Central memory CD8-positive, alpha-beta T cell (primary cell): ENCODE measurements around the gene NLRP14.

ENCODE experiments used
- ATAC-seq: fragments of 150-1000 bp; cut with Tn5 transposase; replicated peaks from 2 replicates; pipeline ENCODE4 v1.10.0; 2022; ENCODE audit warnings: mild to moderate bottlenecking, moderate FRiP score, moderate number of reproducible peaks; ENCODE audit not compliant: poor library complexity, severe bottlenecking; ENCODE audit errors: extremely low read depth
- DNase-seq, 2 donors: peaks; one replicate each; pipeline ENCODE4 v3.0.0; 2021; ENCODE audit warnings: low spot score in 2 of 2
- H3K27ac Mint-ChIP-seq: one replicate; pipeline ENCODE4 v1.8.0; 2022; ENCODE audit warnings: low read depth, mild to moderate bottlenecking, moderate library complexity, mixed read lengths
- H3K27me3 Mint-ChIP-seq: one replicate; pipeline ENCODE4 v1.8.0; 2022; ENCODE audit warnings: mixed read lengths
- H3K36me3 Mint-ChIP-seq: one replicate; pipeline ENCODE4 v1.8.0; 2022; ENCODE audit warnings: mild to moderate bottlenecking, moderate library complexity, mixed read lengths; ENCODE audit not compliant: insufficient read depth
- H3K4me1 Mint-ChIP-seq: one replicate; pipeline ENCODE4 v1.8.0; 2022; ENCODE audit warnings: mixed read lengths
- H3K4me3 Mint-ChIP-seq: one replicate; pipeline ENCODE4 v1.8.0; 2022; ENCODE audit warnings: mild to moderate bottlenecking, moderate library complexity, mixed read lengths
- H3K9me3 Mint-ChIP-seq: one replicate; pipeline ENCODE4 v1.8.0; 2022; ENCODE audit warnings: mixed read lengths

NLRP14 gene

DNA sequence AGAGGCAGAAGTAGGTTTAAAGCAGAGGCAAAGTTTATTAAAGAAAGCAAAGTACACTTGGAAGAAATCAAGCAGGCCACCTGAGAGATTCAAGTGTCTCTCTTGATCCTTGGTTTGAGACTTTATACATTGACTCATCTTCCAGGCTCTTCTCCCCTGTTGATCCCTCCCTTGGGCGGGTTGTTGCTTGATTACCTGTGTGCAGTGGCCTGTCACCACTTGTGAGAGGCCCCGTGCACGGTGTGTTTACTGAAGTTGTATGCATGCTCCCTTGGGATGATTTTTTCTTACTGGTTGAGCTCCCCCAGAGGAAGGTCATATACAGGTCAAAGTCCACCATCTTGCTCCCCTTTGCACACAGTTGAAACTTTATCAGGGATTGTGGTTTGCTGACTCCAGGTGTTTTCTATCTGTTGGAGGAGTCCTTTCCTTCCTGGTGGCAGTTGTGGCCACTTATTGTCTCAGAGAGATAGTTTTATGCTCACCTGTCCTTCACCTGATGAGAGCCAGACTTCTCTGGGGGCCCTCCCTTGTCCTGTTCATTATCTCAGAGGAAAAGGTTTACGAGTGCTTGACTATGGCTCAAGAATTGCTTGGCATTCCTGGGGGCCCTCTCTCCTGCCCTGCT, 52.2 kb downstream of the NLRP14 start:
- Mint-ChIP-seq H3K4me1 (no peaks in the 10 kb centered on the region), H3K4me3 (no peak overlapping the region), H3K27ac (no peak overlapping the region), H3K9me3 (no peaks in the 10 kb centered on the region), H3K27me3 (peaks cover 19% of the 10 kb centered on the region), H3K36me3 (no peaks in the 10 kb centered on the region)
- ATAC-seq (no peak), DNase-seq (no peak)

DNA sequence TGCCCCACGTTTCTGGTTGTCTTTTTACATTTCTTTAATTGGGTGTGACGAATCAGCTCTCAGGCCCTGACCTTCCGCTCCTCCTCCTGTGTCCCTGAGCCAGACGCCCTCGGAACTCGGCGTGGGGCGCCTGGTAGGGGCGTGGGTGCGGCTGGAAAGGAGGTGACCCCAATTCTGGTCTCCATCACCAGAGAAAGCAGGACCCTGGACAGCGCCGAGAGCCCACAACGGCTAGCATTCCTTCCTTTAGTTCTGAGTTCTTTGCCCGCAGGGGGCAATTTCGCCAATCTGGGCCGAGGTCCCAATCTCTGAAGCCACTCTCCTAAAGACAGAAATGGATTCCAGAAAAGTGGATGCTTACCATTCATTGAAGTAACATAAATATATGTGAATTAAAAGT, 56.8 kb downstream of the NLRP14 start:
- Mint-ChIP-seq H3K27ac (no peak overlapping the region), H3K27me3 (peaks cover 23% of the 10 kb centered on the region), H3K36me3 (no peaks in the 10 kb centered on the region), H3K9me3 (peaks cover 15% of the 10 kb centered on the region), H3K4me1 (no peaks in the 10 kb centered on the region), H3K4me3 (no peak overlapping the region)
- DNase-seq (no peak), ATAC-seq (no peak)

DNA sequence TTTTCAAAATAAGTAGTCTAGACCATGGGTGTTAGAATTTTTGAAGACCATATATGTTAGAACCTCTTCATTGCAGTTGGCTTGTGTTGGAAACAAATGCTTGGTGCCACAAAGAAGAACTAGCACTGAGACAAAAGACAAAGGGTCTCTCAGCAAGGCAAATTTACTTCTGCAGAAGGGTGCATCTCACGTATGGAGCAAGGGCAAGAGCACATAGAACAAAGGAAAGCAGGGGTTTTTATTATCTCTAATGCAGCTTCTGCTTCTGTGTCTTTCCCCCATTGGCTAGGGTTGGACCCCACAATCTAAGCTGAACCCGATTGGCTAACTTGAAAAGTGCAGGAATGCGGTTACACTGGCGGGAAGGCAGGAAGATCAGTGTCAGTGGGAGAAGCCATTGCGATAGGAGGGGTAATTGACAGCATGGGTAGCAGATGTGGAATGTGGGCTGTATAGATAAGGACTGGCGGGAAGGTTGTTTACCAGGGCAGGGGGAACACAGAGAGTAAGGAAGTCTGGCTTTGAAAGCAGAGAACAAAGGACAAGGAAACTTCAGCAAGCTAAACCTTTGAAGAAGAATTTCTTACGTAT, 59.4 kb downstream of the NLRP14 start:
- Mint-ChIP-seq H3K27ac (no peak overlapping the region), H3K27me3 (peaks cover 39% of the 10 kb centered on the region), H3K4me1 (no peaks in the 10 kb centered on the region), H3K9me3 (peaks cover 15% of the 10 kb centered on the region), H3K4me3 (no peak overlapping the region), H3K36me3 (no peaks in the 10 kb centered on the region)
- ATAC-seq (no peak), DNase-seq (no peak)

DNA sequence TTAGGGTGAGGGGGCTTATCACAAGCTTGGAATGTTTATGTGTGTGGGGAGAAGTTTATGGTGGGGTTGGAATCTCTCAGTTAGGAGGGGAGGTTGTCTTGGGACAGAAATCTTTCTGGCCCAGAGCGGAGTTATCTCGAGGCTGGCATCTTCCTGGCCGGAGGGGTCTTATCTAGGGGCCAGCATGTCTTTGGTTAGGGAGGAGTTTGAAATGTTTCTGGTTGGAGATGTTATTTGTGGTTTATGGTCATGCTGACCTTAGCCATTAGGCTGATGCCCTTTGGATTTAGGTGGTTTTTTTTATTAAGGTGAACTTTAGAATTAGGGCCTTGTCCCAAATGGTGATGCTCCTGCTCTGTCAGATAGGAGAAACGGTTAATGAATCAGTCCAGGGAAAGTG, 60.6 kb downstream of the NLRP14 start:
- Mint-ChIP-seq H3K27me3 (peaks cover 39% of the 10 kb centered on the region), H3K4me1 (no peaks in the 10 kb centered on the region), H3K36me3 (no peaks in the 10 kb centered on the region), H3K4me3 (no peak overlapping the region), H3K27ac (no peak overlapping the region), H3K9me3 (peaks cover 15% of the 10 kb centered on the region)
- ATAC-seq = no peak
- DNase-seq = no peak

DNA sequence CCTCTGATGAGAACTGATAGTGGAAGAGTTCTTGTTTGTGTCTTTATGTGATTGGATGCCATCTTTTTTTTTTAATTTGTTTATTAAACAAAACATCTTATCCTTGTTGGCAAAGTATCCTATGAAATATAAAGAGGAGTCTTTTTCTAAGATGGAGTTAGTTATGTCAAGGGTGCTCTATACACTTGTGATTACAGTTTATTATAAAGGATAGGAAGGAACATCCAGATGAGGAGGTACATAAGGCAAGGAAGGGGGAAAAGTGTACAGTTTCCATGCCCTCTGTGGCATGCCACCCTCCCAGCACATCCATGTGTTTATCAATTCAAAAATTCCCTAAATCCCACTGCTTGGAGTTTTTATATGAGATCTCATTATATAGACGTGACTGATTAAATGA, 61.2 kb downstream of the NLRP14 start:
- no peaks in the 10 kb centered on the region for H3K4me1 Mint-ChIP-seq
- ATAC-seq (no peak), DNase-seq (no peak)
- H3K27ac Mint-ChIP-seq = no peak overlapping the region
- no peak overlapping the region for H3K4me3 Mint-ChIP-seq
- peaks cover 15% of the 10 kb centered on the region for H3K9me3 Mint-ChIP-seq
- H3K36me3 Mint-ChIP-seq = no peaks in the 10 kb centered on the region
- H3K27me3 Mint-ChIP-seq = peaks cover 37% of the 10 kb centered on the region

DNA sequence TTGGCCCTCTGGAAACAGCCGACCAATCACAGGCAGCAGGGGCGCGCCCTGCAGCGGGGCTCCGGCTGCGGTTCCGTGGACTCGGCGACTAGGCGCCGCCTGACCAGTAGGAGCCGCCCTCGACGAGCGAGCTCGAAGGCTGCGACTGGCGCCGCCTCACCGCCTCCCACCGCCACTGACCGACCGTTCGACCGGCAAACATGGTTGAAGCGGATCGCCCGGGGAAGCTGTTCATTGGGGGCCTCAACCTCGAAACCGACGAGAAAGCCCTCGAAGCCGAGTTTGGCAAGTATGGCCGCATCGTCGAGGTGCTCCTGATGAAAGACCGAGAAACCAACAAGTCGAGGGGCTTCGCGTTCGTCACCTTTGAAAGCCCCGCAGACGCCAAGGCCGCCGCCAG, 68.6 kb downstream of the NLRP14 start, which contains the start of gene RBMXL2:
RBMXL2 (plus strand) TSS at position 78 of the 400 bp plus-strand sequence; CDS start at position 201, 123 bp downstream.
- no peak for DNase-seq
- H3K27me3 Mint-ChIP-seq = peaks cover 37% of the 10 kb centered on the region
- H3K27ac Mint-ChIP-seq = no peak within 1 kb of the TSS
- no peaks in the 10 kb centered on the region for H3K36me3 Mint-ChIP-seq
- no peak for ATAC-seq
- H3K4me1 Mint-ChIP-seq = no peaks in the 10 kb centered on the region
- H3K9me3 Mint-ChIP-seq = no peaks in the 10 kb centered on the region
- no peak within 1 kb of the TSS for H3K4me3 Mint-ChIP-seq

DNA sequence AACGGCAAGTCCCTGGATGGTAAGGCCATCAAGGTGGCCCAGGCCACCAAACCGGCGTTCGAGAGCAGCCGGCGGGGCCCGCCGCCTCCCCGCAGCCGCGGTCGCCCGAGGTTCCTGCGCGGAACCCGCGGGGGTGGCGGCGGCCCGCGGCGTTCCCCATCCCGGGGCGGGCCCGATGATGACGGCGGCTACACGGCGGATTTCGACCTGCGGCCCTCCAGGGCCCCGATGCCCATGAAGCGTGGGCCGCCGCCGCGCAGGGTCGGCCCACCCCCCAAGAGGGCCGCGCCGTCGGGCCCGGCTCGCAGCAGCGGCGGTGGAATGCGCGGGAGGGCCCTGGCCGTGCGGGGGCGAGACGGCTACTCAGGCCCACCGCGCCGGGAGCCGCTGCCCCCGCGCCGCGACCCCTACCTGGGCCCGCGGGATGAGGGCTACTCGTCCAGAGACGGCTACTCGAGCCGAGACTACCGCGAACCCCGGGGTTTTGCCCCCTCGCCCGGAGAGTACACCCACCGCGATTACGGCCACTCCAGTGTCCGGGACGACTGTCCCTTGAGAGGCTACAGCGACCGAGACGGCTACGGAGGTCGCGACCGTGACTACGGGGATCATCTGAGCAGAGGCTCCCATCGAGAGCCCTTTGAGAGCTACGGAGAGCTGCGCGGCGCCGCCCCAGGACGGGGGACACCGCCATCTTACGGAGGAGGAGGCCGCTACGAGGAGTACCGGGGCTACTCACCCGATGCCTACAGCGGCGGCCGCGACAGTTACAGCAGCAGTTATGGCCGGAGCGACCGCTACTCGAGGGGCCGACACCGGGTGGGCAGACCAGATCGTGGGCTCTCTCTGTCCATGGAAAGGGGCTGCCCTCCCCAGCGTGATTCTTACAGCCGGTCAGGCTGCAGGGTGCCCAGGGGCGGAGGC, 69.3 kb downstream of the NLRP14 start:
- Mint-ChIP-seq H3K9me3 (no peaks in the 10 kb centered on the region), H3K4me3 (no peak overlapping the region), H3K36me3 (no peaks in the 10 kb centered on the region), H3K4me1 (no peaks in the 10 kb centered on the region), H3K27ac (no peak overlapping the region), H3K27me3 (peaks cover 40% of the 10 kb centered on the region)
- DNase-seq (no peak), ATAC-seq (no peak)

DNA sequence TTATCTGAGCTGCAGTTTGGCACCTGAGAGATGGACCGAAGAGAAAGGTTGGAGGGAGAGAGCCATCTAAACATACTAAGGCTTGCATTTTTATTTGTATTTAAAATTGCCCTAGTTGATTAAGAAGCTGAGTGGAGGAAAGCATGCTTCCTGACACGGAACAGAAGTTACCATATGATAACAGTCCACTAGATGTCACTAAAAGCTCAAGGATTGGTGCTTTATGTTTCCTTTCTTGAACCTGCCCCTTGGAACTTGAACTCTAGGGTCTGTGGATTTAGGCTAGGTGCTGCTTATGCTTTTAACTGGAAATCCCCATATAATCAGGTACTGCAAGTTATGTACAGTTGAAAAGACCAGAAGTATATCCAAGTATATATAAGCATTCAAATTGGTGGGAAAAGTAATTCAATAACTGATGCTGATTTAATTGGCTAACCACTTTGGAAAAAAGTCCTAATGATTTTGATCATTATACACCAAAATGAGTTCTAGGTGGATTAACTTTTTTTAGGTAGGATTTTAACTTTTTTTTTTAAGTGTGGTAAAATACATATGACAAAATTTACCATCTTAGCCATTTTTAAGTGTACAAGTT, 78.1 kb downstream of the NLRP14 start:
- ATAC-seq = no peak
- no peak for DNase-seq
- Mint-ChIP-seq H3K4me3 (no peak overlapping the region), H3K4me1 (no peaks in the 10 kb centered on the region), H3K36me3 (no peaks in the 10 kb centered on the region), H3K9me3 (no peaks in the 10 kb centered on the region), H3K27me3 (peaks cover 50% of the 10 kb centered on the region), H3K27ac (no peak overlapping the region)

DNA sequence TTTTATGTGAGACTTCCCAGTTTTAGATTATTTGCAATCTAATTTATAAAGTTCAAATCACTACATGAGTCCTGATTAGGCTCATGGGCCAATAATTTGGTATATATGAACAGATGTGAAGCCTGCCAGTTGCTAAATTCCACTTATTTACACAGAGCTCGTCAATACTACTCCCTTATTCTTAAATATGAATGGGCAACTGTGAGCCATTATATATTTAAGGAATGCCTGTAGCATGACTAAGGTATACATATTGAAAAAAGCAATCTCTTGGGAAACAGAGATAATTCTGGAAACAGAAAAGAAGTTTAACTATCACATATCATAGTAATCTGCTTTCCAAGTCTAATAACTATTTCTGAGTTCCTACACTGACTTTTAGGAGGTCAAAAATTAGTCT, 95.5 kb downstream of the NLRP14 start:
- no peak overlapping the region for H3K4me3 Mint-ChIP-seq
- no peaks in the 10 kb centered on the region for H3K36me3 Mint-ChIP-seq
- DNase-seq = no peak
- H3K27me3 Mint-ChIP-seq = peaks cover 36% of the 10 kb centered on the region
- no peak for ATAC-seq
- no peaks in the 10 kb centered on the region for H3K4me1 Mint-ChIP-seq
- no peak overlapping the region for H3K27ac Mint-ChIP-seq
- no peaks in the 10 kb centered on the region for H3K9me3 Mint-ChIP-seq

DNA sequence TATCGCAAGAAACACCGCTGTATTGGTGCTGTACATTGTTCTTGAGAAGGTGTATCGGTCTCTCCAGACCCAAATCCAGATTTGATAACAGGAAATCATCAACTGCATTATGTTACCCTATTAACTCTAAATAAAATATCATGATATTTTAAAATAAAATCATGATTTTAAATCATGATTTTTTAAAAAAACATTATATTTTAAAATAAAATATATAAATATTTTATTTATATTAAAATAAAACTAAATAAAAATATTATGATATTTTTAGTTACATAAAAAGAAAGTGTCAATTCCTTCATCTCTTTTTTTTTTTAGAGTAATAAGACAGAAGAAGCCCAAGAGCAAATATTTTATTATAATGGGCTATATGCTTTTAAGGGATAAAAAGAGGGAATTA, 96.1 kb downstream of the NLRP14 start:
- H3K36me3 Mint-ChIP-seq = no peaks in the 10 kb centered on the region
- ATAC-seq = no peak
- H3K4me3 Mint-ChIP-seq = no peak overlapping the region
- no peak for DNase-seq
- peaks cover 31% of the 10 kb centered on the region for H3K27me3 Mint-ChIP-seq
- H3K9me3 Mint-ChIP-seq = no peaks in the 10 kb centered on the region
- no peak overlapping the region for H3K27ac Mint-ChIP-seq
- H3K4me1 Mint-ChIP-seq = no peaks in the 10 kb centered on the region
